Stimulated activated CD4-positive, alpha-beta T cell treated with anti-CD3 and anti-CD28 coated beads, TNF-alpha, amount 100 ng/mL, for 1 hour (primary cell): Measurements from ENCODE around the gene CEP95.
"Not testable (repeated sequence)": the region's sequence is repeated elsewhere in the genome, so short reads cannot be mapped to it uniquely, and the experiment has no call there.

Source experiments
- DNase-seq, 3 donors: peaks; one replicate each; pipeline ENCODE4 v3.0.0-alpha.2; 2020; ENCODE audit warnings: low read depth in 3 of 3, low spot score in 1 of 3

The CEP95 gene

GRCh38 chr17:64506576-64507412 lies at the start of gene CEP95:
CEP95 (plus strand) TSS chr17:64506977; CDS start chr17:64507098, 121 bp downstream.
- DNase-seq: peak; percentile 86 to 94 (median 86)

GRCh38 chr17:64457156-64457555 lies 49.6 kb upstream of the CEP95 start:
- DNase-seq: no peak

- no peak for DNase-seq
Measured at GRCh38 chr17:64458756-64459155, 48.0 kb upstream of the CEP95 start.

GRCh38 chr17:64459284-64459747 lies 47.5 kb upstream of the CEP95 start:
- no peak for DNase-seq

GRCh38 chr17:64459818-64460217 lies 47.0 kb upstream of the CEP95 start:
- DNase-seq: not testable (repeated sequence)

GRCh38 chr17:64460955-64461354 lies 45.8 kb upstream of the CEP95 start:
- no peak for DNase-seq

GRCh38 chr17:64461788-64462187 lies 45.0 kb upstream of the CEP95 start:
- DNase-seq: no peak

- no peak for DNase-seq
Measured at GRCh38 chr17:64466019-64466735, 40.6 kb upstream of the CEP95 start.

GRCh38 chr17:64466834-64467233 lies 39.9 kb upstream of the CEP95 start:
- not testable (repeated sequence) for DNase-seq

GRCh38 chr17:64470625-64471024 lies 36.2 kb upstream of the CEP95 start:
- no peak for DNase-seq

GRCh38 chr17:64471440-64471839 lies 35.3 kb upstream of the CEP95 start:
- DNase-seq: no peak

- DNase-seq: no peak
Measured at GRCh38 chr17:64472564-64472963, 34.2 kb upstream of the CEP95 start.

- DNase-seq: no peak
Measured at GRCh38 chr17:64477849-64478248, 28.9 kb upstream of the CEP95 start.

GRCh38 chr17:64480951-64481350 lies 25.8 kb upstream of the CEP95 start:
- no peak for DNase-seq

- DNase-seq: no peak
Measured at GRCh38 chr17:64484380-64484779, 22.4 kb upstream of the CEP95 start.

- no peak for DNase-seq
Measured at GRCh38 chr17:64488301-64488700, 18.5 kb upstream of the CEP95 start.

GRCh38 chr17:64491034-64491860 lies 15.5 kb upstream of the CEP95 start:
- peak in 1 of 3 donors; percentile 16 for DNase-seq

- DNase-seq: no peak
Measured at GRCh38 chr17:64491994-64492393, 14.8 kb upstream of the CEP95 start.

- no peak for DNase-seq
Measured at GRCh38 chr17:64492481-64493109, 14.2 kb upstream of the CEP95 start.

GRCh38 chr17:64494121-64494520 lies 12.7 kb upstream of the CEP95 start:
- no peak for DNase-seq

- not testable (repeated sequence) for DNase-seq
Measured at GRCh38 chr17:64495300-64495699, 11.5 kb upstream of the CEP95 start.
